ENCODE results near the gene ZBTB7C.

DNA sequence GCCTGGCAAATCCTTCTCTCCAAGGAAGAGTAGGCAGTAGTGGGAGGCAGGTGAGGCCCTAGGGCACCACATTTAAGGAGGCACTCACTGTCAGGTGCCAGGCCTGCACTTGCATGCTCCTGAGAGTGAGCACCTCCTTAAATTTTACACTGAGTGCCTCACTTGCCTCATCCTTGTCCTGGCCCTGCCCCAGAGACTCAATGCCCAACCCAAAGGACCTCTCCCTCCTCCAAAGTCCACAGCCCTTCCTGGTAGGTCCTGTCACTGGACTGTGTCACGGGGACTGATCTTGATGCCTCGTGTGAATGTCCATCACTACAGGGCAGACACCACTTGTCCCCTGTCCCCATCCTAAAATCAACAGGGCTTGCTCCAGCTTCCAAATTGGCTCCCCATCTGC lies 235.6 kb downstream of the ZBTB7C start:
- TF ChIP-seq SMC3 (IDR thresholded peaks at IDR 0.05; ENCODE audit: low read depth, low read length) (no peak), POLR2AphosphoS5 (IDR thresholded peaks at IDR 0.05; ENCODE audit: low read depth, low read length) (no peak), EP300 (IDR thresholded peaks at IDR 0.05; ENCODE audit: borderline replicate concordance in 1 of 2, low read depth in 1 of 2, low read length in 1 of 2) (no peak), TEAD4 (IDR thresholded peaks at IDR 0.05; ENCODE audit: borderline replicate concordance, insufficient read depth) (no peak), SIN3A (IDR thresholded peaks at IDR 0.05; ENCODE audit: borderline replicate concordance, low read depth, low read length) (no peak)
- TF ChIP-seq, protein P1, sequence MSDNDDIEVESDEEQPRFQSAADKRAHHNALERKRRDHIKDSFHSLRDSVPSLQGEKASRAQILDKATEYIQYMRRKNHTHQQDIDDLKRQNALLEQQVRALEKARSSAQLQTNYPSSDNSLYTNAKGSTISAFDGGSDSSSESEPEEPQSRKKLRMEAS (IDR thresholded peaks at IDR 0.05; ENCODE audit: low read depth), result no peak
- TF ChIP-seq, protein P2, sequence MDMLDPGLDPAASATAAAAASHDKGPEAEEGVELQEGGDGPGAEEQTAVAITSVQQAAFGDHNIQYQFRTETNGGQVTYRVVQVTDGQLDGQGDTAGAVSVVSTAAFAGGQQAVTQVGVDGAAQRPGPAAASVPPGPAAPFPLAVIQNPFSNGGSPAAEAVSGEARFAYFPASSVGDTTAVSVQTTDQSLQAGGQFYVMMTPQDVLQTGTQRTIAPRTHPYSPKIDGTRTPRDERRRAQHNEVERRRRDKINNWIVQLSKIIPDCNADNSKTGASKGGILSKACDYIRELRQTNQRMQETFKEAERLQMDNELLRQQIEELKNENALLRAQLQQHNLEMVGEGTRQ (IDR thresholded peaks at IDR 0.05; ENCODE audit: borderline replicate concordance, low read depth, low read length), result no peak
- TF ChIP-seq, protein P3, sequence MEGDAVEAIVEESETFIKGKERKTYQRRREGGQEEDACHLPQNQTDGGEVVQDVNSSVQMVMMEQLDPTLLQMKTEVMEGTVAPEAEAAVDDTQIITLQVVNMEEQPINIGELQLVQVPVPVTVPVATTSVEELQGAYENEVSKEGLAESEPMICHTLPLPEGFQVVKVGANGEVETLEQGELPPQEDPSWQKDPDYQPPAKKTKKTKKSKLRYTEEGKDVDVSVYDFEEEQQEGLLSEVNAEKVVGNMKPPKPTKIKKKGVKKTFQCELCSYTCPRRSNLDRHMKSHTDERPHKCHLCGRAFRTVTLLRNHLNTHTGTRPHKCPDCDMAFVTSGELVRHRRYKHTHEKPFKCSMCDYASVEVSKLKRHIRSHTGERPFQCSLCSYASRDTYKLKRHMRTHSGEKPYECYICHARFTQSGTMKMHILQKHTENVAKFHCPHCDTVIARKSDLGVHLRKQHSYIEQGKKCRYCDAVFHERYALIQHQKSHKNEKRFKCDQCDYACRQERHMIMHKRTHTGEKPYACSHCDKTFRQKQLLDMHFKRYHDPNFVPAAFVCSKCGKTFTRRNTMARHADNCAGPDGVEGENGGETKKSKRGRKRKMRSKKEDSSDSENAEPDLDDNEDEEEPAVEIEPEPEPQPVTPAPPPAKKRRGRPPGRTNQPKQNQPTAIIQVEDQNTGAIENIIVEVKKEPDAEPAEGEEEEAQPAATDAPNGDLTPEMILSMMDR (IDR thresholded peaks at IDR 0.05), result no peak

Measured in SK-N-SH (cell line).